HEK293 (cell line): ENCODE results near the gene OR6N1.

Experiments
- CTCF ChIA-PET: fragments of 350-600 bp; formaldehyde crosslinking; extraction: SDS; loops from one replicate; lab custom pipeline; 2021; ENCODE audit warnings: antibody characterized with exemption; lab: Yijun Ruan, JAX
- POLR2A ChIA-PET: fragments of 300-600 bp; formaldehyde crosslinking; extraction: SDS; loops from one replicate; lab custom pipeline; 2020; ENCODE audit warnings: antibody characterized with exemption, inconsistent platforms; lab: Yijun Ruan, JAX
- H3K27ac ChIP-seq: fragments of 200-500 bp; sonication (Bioruptor generic); 2 replicates; pipeline ENCODE4 v1.5.1; 2014; ENCODE audit warnings: low read depth, low read length, control low read depth, inconsistent platforms; ENCODE audit errors: extremely low read depth
- H3K36me3 ChIP-seq, 2 experiments: fragments of 200-500 bp in 1 of 2; sonication (Bioruptor generic) in 1 of 2; 1 replicate in 1 of 2; 2 replicates in 1 of 2; pipeline ENCODE4 v1.5.1; 2014 to 2017; ENCODE audit warnings: inconsistent platforms in 2 of 2, low read length in 2 of 2; ENCODE audit not compliant: control insufficient read depth in 2 of 2, insufficient read depth in 1 of 2
- H3K4me1 ChIP-seq: fragments of 200-500 bp; sonication (Bioruptor generic); 2 replicates; pipeline ENCODE4 v1.5.1; 2014; ENCODE audit warnings: mild to moderate bottlenecking, low read length, inconsistent platforms; ENCODE audit not compliant: control insufficient read depth, insufficient read depth
- H3K4me3 ChIP-seq: 2 replicates; pipeline ENCODE4 v1.5.1; 2011; ENCODE audit warnings: low read depth, mild to moderate bottlenecking, control low read depth, low read length, moderate library complexity
- H3K9me3 ChIP-seq: fragments of 200-500 bp; sonication (Bioruptor generic); 2 replicates; pipeline ENCODE4 v1.5.1; 2014; ENCODE audit warnings: low read depth, low read length, inconsistent platforms; ENCODE audit not compliant: control insufficient read depth, insufficient read depth
- BCL11B ChIP-seq: fragments of 450-650 bp; formaldehyde crosslinking; IDR thresholded peaks from 2 replicates; pipeline ENCODE4 v1.5.1; 2016; ENCODE audit warnings: low read depth, missing biosample characterization, missing genetic modification characterization
- KLF16 ChIP-seq: fragments of 450-650 bp; formaldehyde crosslinking; IDR thresholded peaks from 2 replicates; pipeline ENCODE4 v1.5.1; 2017; ENCODE audit warnings: missing biosample characterization, missing genetic modification characterization
- MEIS1 ChIP-seq: sonication (generic); formaldehyde crosslinking; IDR thresholded peaks from 2 replicates; pipeline ENCODE4 v1.8.1; 2022; ENCODE audit warnings: missing genetic modification reagents, mild to moderate bottlenecking, borderline replicate concordance
- TRIM28 ChIP-seq: IDR thresholded peaks from 2 replicates; pipeline ENCODE4 v1.6.1; 2011; ENCODE audit warnings: low read length, control low read depth, borderline replicate concordance
- ZBTB17 ChIP-seq: fragments of 450-650 bp; formaldehyde crosslinking; IDR thresholded peaks from 2 replicates; pipeline ENCODE4 v1.5.1; 2016; ENCODE audit warnings: missing biosample characterization, missing genetic modification characterization
- ZBTB6 ChIP-seq: fragments of 450-650 bp; formaldehyde crosslinking; IDR thresholded peaks from 2 replicates; pipeline ENCODE4 v1.5.1; 2017; ENCODE audit warnings: missing biosample characterization, missing genetic modification characterization
- ZIC2 ChIP-seq: fragments of 450-650 bp; formaldehyde crosslinking; IDR thresholded peaks from 2 replicates; pipeline ENCODE4 v1.5.1; 2016; ENCODE audit warnings: missing biosample characterization, missing genetic modification characterization
- ZNF10 ChIP-seq: fragments of 450-650 bp; formaldehyde crosslinking; IDR thresholded peaks from 2 replicates; pipeline ENCODE4 v1.5.1; 2017; ENCODE audit warnings: missing biosample characterization, missing genetic modification characterization
- ZNF140 ChIP-seq: fragments of 450-650 bp; formaldehyde crosslinking; IDR thresholded peaks from 2 replicates; pipeline ENCODE4 v1.5.1; 2016; ENCODE audit warnings: missing biosample characterization, missing genetic modification characterization
- ZNF148 ChIP-seq: fragments of 450-650 bp; formaldehyde crosslinking; IDR thresholded peaks from 2 replicates; pipeline ENCODE4 v1.5.0; 2017; ENCODE audit warnings: missing biosample characterization, missing genetic modification characterization, borderline replicate concordance
- ZNF157 ChIP-seq: fragments of 450-650 bp; formaldehyde crosslinking; IDR thresholded peaks from 2 replicates; pipeline ENCODE4 v1.5.1; 2016; ENCODE audit warnings: missing biosample characterization, missing genetic modification characterization
- ZNF239 ChIP-seq: fragments of 450-650 bp; formaldehyde crosslinking; IDR thresholded peaks from 2 replicates; pipeline ENCODE4 v1.5.1; 2016; ENCODE audit warnings: missing biosample characterization, missing genetic modification characterization
- ZNF248 ChIP-seq: fragments of 450-650 bp; formaldehyde crosslinking; IDR thresholded peaks from 2 replicates; pipeline ENCODE4 v1.5.1; 2017; ENCODE audit warnings: missing biosample characterization, missing genetic modification characterization
- ZNF302 ChIP-seq: fragments of 450-650 bp; formaldehyde crosslinking; IDR thresholded peaks from 2 replicates; pipeline ENCODE4 v1.5.1; 2016; ENCODE audit warnings: missing biosample characterization, missing genetic modification characterization, low read depth
- ZNF362 ChIP-seq: fragments of 450-650 bp; formaldehyde crosslinking; IDR thresholded peaks from 2 replicates; pipeline ENCODE4 v1.5.1; 2016; ENCODE audit warnings: missing biosample characterization, missing genetic modification characterization
- ZNF416 ChIP-seq: fragments of 450-650 bp; formaldehyde crosslinking; IDR thresholded peaks from 2 replicates; pipeline ENCODE4 v1.5.1; 2016; ENCODE audit warnings: missing biosample characterization, missing genetic modification characterization
- ZNF623 ChIP-seq: fragments of 450-650 bp; formaldehyde crosslinking; IDR thresholded peaks from 2 replicates; pipeline ENCODE4 v1.5.1; 2016; ENCODE audit warnings: missing biosample characterization, missing genetic modification characterization
- ZNF670 ChIP-seq: fragments of 450-650 bp; formaldehyde crosslinking; IDR thresholded peaks from 2 replicates; pipeline ENCODE4 v1.5.1; 2016; ENCODE audit warnings: missing biosample characterization, missing genetic modification characterization, low read depth
- ZNF707 ChIP-seq: fragments of 450-650 bp; formaldehyde crosslinking; IDR thresholded peaks from 2 replicates; pipeline ENCODE4 v1.5.1; 2016; ENCODE audit warnings: missing biosample characterization, missing genetic modification characterization
- ZNF830 ChIP-seq: fragments of 450-650 bp; IDR thresholded peaks from 2 replicates; pipeline ENCODE4 v1.5.0; 2018; ENCODE audit warnings: missing biosample characterization, missing genetic modification characterization, low read depth, mild to moderate bottlenecking, moderate library complexity
- ZNF843 ChIP-seq: fragments of 450-650 bp; formaldehyde crosslinking; IDR thresholded peaks from 2 replicates; pipeline ENCODE4 v1.5.1; 2016; ENCODE audit warnings: missing biosample characterization, missing genetic modification characterization
- ZSCAN30 ChIP-seq: fragments of 450-650 bp; IDR thresholded peaks from 2 replicates; pipeline ENCODE4 v1.5.1; 2018; ENCODE audit warnings: missing biosample characterization, mild to moderate bottlenecking, missing genetic modification characterization, moderate library complexity

The OR6N1 gene

GRCh38 chr1:158801396-158801795, 29.4 kb upstream of the OR6N1 start:
- Histone ChIP-seq H3K27ac (no peak overlapping the region), H3K4me3 (no peak overlapping the region), H3K4me1 (no peaks in the 10 kb centered on the region)
- ChIA-PET POLR2A (no interaction called here), CTCF (no interaction called here)
- TF ChIP-seq ZNF302 (no peak), ZSCAN30 (tag by site-specific recombination) (no peak), ZNF670 (tag by site-specific recombination) (no peak), ZNF248 (tag by site-specific recombination) (no peak), ZNF362 (no peak), ZNF140 (tag by site-specific recombination) (no peak), ZBTB17 (tag by site-specific recombination) (no peak), ZNF148 (tag by site-specific recombination) (no peak), ZNF157 (tag by site-specific recombination) (no peak), TRIM28 (no peak), ZNF10 (tag by site-specific recombination) (no peak), ZIC2 (no peak)
- TF ChIP-seq, all 188 proteins: peak for 0
- H3K9me3 ChIP-seq = no peaks in the 10 kb centered on the region
- H3K36me3 ChIP-seq = no peaks in the 10 kb centered on the region

GRCh38 chr1:158800526-158800925, 28.5 kb upstream of the OR6N1 start:
- Histone ChIP-seq H3K4me3 (no peak overlapping the region), H3K4me1 (no peaks in the 10 kb centered on the region), H3K36me3 (no peaks in the 10 kb centered on the region), H3K27ac (no peak overlapping the region), H3K9me3 (no peaks in the 10 kb centered on the region)
- POLR2A ChIA-PET = no interaction called here
- CTCF ChIA-PET = no interaction called here
- TF ChIP-seq ZNF623 (tag by site-specific recombination) (no peak), ZBTB6 (tag by site-specific recombination) (no peak), ZNF843 (tag by site-specific recombination) (no peak), MEIS1 (no peak), ZNF239 (no peak), BCL11B (tag by site-specific recombination) (no peak), ZNF830 (no peak), ZNF707 (tag by site-specific recombination) (no peak), KLF16 (tag by site-specific recombination) (no peak), ZNF416 (tag by site-specific recombination) (no peak)
- TF ChIP-seq, all 188 proteins: peak for 0
